Panc1 (cell line): ENCODE results near the gene HOXA5. TPM values are rescaled to one million over a fixed set of nuclear protein-coding genes. Genes with fewer than 3 reads are reported as not detected.

Source experiments
- ATAC-seq: fragments of 200-7000 bp; cut with Tn5 transposase; 2 replicates; pipeline ENCODE4 v1.9.1; 2020; ENCODE audit warnings: mild to moderate bottlenecking, moderate library complexity
- BruUV-seq: library from RNA; stranded (reverse); fragments of 400-500 nt; replicated peaks from 2 replicates; lab custom pipeline; 2021; lab: Mats Ljungman, UMichigan
- CTCF ChIA-PET: fragments of 300-600 bp; sonication (Branson Sonifier 250); formaldehyde crosslinking; loops from one replicate; lab custom pipeline; 2022; ENCODE audit warnings: antibody characterized with exemption; lab: Charles Lee
- POLR2A ChIA-PET: fragments of 300-600 bp; sonication (Branson Sonifier 250); formaldehyde crosslinking; loops from one replicate; lab custom pipeline; 2022; ENCODE audit warnings: antibody characterized with exemption; lab: Charles Lee
- DNase-seq: peaks from one replicate; pipeline ENCODE4 v3.0.0-alpha.2; 2010; ENCODE audit warnings: low read depth, low spot score
- H3K27ac ChIP-seq: 2 replicates; pipeline ENCODE4 v1.5.1; 2011; ENCODE audit warnings: mild to moderate bottlenecking, low read length, inconsistent platforms
- H3K27me3 ChIP-seq: fragments of 200-500 bp; sonication (Bioruptor generic); 2 replicates; pipeline ENCODE4 v1.6.0; 2014; ENCODE audit warnings: low read length, inconsistent platforms; ENCODE audit not compliant: control insufficient read depth, insufficient read depth
- H3K36me3 ChIP-seq: fragments of 200-500 bp; sonication (Bioruptor generic); 2 replicates; pipeline ENCODE4 v1.5.1; 2014; ENCODE audit warnings: inconsistent platforms, mild to moderate bottlenecking, low read length, moderate library complexity; ENCODE audit not compliant: control insufficient read depth, insufficient read depth
- H3K4me1 ChIP-seq: 2 replicates; pipeline ENCODE4 v1.5.1; 2011; ENCODE audit warnings: inconsistent platforms, mild to moderate bottlenecking, low read length, moderate library complexity; ENCODE audit not compliant: control insufficient read depth, insufficient read depth
- H3K4me3 ChIP-seq, 2 experiments: 2 replicates each; pipeline ENCODE4 v1.5.1; 2011 to 2012; ENCODE audit warnings: low read depth in 2 of 2, low read length in 2 of 2, mild to moderate bottlenecking in 2 of 2, inconsistent platforms in 1 of 2, moderate library complexity in 1 of 2
- H3K9me3 ChIP-seq: fragments of 200-500 bp; sonication (Bioruptor generic); 2 replicates; pipeline ENCODE4 v1.5.1; 2014; ENCODE audit warnings: low read depth, mild to moderate bottlenecking, inconsistent platforms, low read length, moderate library complexity; ENCODE audit not compliant: control insufficient read depth, insufficient read depth
- POLR2AphosphoS5 ChIP-seq: IDR thresholded peaks from 2 replicates; pipeline ENCODE4 v1.6.1; 2012; ENCODE audit warnings: mild to moderate bottlenecking, low read depth, low read length, moderate library complexity
- SIN3A ChIP-seq: IDR thresholded peaks from 2 replicates; pipeline ENCODE4 v1.6.1; 2012; ENCODE audit warnings: low read depth, mild to moderate bottlenecking, low read length, moderate library complexity, borderline replicate concordance; ENCODE audit not compliant: insufficient read depth
- TCF7L2 ChIP-seq: IDR thresholded peaks from 2 replicates; pipeline ENCODE4 v1.6.1; 2011; ENCODE audit warnings: mild to moderate bottlenecking, low read depth, low read length, inconsistent platforms
- in situ Hi-C: cut with HindIII; loops from 2 replicates; pipeline ENCODE4 v1.10.0; 2016; ENCODE audit warnings: low sequenced_read_pairs, low pct_unique_long_range_greater_than_20kb
- intact Hi-C: fragments of 100-400 bp; cut with micrococcal nuclease; formaldehyde crosslinking; loops from one replicate; pipeline ENCODE4 v1.10.0; 2022; ENCODE audit not compliant: unreplicated experiment
- total RNA-seq: library from RNA; stranded (reverse); gene quantifications from one replicate; pipeline ENCODE4 v1.2.1, GENCODE V29; 2021; ENCODE audit not compliant: unreplicated experiment
- TF ChIP-seq, protein P1 (sequence below), 2 experiments: IDR thresholded peaks; 2 replicates each; pipeline ENCODE4 v1.6.1; 2011 to 2012; ENCODE audit warnings: low read depth in 2 of 2, control low read depth in 1 of 2, low read length in 1 of 2, mild to moderate bottlenecking in 1 of 2, moderate library complexity in 1 of 2; ENCODE audit not compliant: insufficient read depth in 1 of 2
- TF ChIP-seq, protein P2 (sequence below): fragments of 450-650 bp; IDR thresholded peaks from 2 replicates; pipeline ENCODE4 v1.5.1; 2017; ENCODE audit warnings: mild to moderate bottlenecking

Gene HOXA5
- total RNA-seq, 1 experiment from 2014 or later = 3.9 TPM

DNA sequence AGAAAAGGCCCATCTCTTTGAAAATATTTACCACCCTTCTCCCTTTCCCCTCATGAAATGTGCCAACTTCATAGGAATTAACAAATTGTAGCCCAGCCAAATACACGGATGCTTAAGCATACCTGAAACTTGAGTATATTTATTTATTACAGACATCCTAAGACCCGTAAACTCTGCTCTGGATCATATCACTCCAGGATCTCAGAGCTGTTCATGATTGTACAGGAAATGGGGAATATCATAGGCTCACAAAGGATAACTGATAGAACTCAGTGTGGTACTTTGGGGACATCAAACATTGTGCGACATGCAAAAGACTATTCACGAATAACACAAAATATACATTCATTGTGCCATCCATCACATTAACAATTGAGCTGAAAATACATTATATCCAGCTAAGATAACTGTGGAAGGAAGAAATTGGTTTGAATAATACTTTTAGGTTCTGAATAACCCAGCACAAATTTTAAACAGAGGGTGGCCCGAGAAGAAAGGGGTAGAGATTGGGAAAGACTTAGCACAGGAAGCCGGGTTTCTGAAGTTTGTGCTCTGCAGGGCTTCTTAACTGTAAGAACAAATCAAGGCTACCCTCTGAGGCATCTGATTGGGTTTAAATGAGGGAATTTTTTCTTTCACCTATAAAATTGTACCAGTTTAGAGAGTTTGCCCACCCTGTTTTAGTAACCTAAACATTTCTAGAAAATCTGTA is 50.1 kb downstream of the HOXA5 start:
- TF ChIP-seq, protein P1, sequence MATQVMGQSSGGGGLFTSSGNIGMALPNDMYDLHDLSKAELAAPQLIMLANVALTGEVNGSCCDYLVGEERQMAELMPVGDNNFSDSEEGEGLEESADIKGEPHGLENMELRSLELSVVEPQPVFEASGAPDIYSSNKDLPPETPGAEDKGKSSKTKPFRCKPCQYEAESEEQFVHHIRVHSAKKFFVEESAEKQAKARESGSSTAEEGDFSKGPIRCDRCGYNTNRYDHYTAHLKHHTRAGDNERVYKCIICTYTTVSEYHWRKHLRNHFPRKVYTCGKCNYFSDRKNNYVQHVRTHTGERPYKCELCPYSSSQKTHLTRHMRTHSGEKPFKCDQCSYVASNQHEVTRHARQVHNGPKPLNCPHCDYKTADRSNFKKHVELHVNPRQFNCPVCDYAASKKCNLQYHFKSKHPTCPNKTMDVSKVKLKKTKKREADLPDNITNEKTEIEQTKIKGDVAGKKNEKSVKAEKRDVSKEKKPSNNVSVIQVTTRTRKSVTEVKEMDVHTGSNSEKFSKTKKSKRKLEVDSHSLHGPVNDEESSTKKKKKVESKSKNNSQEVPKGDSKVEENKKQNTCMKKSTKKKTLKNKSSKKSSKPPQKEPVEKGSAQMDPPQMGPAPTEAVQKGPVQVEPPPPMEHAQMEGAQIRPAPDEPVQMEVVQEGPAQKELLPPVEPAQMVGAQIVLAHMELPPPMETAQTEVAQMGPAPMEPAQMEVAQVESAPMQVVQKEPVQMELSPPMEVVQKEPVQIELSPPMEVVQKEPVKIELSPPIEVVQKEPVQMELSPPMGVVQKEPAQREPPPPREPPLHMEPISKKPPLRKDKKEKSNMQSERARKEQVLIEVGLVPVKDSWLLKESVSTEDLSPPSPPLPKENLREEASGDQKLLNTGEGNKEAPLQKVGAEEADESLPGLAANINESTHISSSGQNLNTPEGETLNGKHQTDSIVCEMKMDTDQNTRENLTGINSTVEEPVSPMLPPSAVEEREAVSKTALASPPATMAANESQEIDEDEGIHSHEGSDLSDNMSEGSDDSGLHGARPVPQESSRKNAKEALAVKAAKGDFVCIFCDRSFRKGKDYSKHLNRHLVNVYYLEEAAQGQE (IDR thresholded peaks at IDR 0.05; ENCODE audit: insufficient read depth in 1 of 2, low read depth in 2 of 2, low read length in 1 of 2) = no peak
- no peak for TF ChIP-seq POLR2AphosphoS5
- no peak for TF ChIP-seq SIN3A
- TF ChIP-seq, protein P2, sequence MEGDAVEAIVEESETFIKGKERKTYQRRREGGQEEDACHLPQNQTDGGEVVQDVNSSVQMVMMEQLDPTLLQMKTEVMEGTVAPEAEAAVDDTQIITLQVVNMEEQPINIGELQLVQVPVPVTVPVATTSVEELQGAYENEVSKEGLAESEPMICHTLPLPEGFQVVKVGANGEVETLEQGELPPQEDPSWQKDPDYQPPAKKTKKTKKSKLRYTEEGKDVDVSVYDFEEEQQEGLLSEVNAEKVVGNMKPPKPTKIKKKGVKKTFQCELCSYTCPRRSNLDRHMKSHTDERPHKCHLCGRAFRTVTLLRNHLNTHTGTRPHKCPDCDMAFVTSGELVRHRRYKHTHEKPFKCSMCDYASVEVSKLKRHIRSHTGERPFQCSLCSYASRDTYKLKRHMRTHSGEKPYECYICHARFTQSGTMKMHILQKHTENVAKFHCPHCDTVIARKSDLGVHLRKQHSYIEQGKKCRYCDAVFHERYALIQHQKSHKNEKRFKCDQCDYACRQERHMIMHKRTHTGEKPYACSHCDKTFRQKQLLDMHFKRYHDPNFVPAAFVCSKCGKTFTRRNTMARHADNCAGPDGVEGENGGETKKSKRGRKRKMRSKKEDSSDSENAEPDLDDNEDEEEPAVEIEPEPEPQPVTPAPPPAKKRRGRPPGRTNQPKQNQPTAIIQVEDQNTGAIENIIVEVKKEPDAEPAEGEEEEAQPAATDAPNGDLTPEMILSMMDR = no peak
- TF ChIP-seq TCF7L2 = no peak
- CTCF ChIA-PET = interaction anchor here (1.5 kb wide), 1 partner anchor 17 kb away, joined by 3 read pairs; no protein-coding TSS in a partner anchor
- ATAC-seq = no peak
- Histone ChIP-seq H3K4me3 (no peak overlapping the region; a peak in 1 of 4 replicates), H3K27me3 (no peaks in the 10 kb centered on the region), H3K27ac (peak overlapping the region; percentile 71), H3K9me3 (no peaks in the 10 kb centered on the region), H3K36me3 (no peaks in the 10 kb centered on the region), H3K4me1 (peaks cover 51% of the 10 kb centered on the region)
- BruUV-seq = no TSS peak
- in situ Hi-C loops = no loop called here
- no peak for DNase-seq
- POLR2A ChIA-PET = interaction anchor here (0.6 to 1.7 kb wide), 3 partner anchors 17 to 229 kb away, joined by 3 to 4 read pairs (median 3); partner anchors contain the start of gene SKAP2
- intact Hi-C loops = loop anchor here (10.0 kb wide), 1 partner anchor 59 kb away; no protein-coding TSS in a partner anchor

DNA sequence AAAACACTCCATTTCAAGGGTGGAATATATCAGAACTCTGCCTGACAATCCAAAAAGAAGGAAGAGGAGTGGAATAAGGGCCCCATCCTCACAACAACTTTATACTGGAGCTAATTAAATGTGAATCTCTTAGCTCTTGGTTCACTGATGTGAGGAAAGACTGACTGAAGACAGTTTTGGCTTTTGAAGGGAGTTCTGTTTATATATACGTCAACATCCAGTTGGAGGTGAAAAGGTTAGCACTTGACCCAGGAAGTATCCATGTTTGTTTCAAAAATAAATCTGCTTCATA is 50.7 kb downstream of the HOXA5 start:
- POLR2A ChIA-PET = interaction anchor here (0.6 to 1.0 kb wide), 2 partner anchors 17 to 21 kb away, joined by 3 read pairs; no protein-coding TSS in a partner anchor
- Histone ChIP-seq H3K9me3 (no peaks in the 10 kb centered on the region), H3K36me3 (no peaks in the 10 kb centered on the region), H3K4me3 (no peak overlapping the region), H3K27ac (peak overlapping the region; percentile 71), H3K4me1 (peaks cover 51% of the 10 kb centered on the region), H3K27me3 (no peaks in the 10 kb centered on the region)
- ATAC-seq = no peak
- intact Hi-C loops (loop anchor here (10.0 kb wide), 1 partner anchor 58 kb away; no protein-coding TSS in a partner anchor), in situ Hi-C loops (no loop called here)
- DNase-seq = no peak
- CTCF ChIA-PET = interaction anchor here (1.5 kb wide), 1 partner anchor 16 kb away, joined by 3 read pairs; no protein-coding TSS in a partner anchor
- BruUV-seq = no TSS peak
- TF ChIP-seq TCF7L2 (no peak), SIN3A (no peak), POLR2AphosphoS5 (no peak)
- TF ChIP-seq, protein P2 = no peak
- TF ChIP-seq, protein P1 (IDR thresholded peaks at IDR 0.05; ENCODE audit: insufficient read depth in 1 of 2, low read depth in 2 of 2, low read length in 1 of 2) = no peak
